Gastroesophageal sphincter (tissue), 4 donors: ENCODE measurements around the gene RINT1. TPM values are rescaled to one million over a fixed set of nuclear protein-coding genes. Genes with fewer than 3 reads are reported as not detected.

Experiments
- ATAC-seq: fragments of 150-250 bp; one replicate; pipeline ENCODE4 v1.9.1; 2016; ENCODE audit warnings: mild to moderate bottlenecking, moderate library complexity
- H3K27ac ChIP-seq, 4 donors: fragments of 200-600 bp; sonication (generic) in 3 of 4; 1 replicate in 3 of 4; 2 replicates in 1 of 4; pipeline ENCODE4 v1.5.1; 2016 to 2019
- H3K27me3 ChIP-seq: fragments of 200-600 bp; sonication (generic); one replicate; pipeline ENCODE4 v1.5.1; 2019
- H3K36me3 ChIP-seq, 2 donors: fragments of 200-600 bp; sonication (generic); one replicate each; pipeline ENCODE4 v1.5.1; 2019; ENCODE audit warnings: control low read depth in 1 of 2
- H3K4me1 ChIP-seq, 3 donors: fragments of 200-600 bp; sonication (generic); 1 replicate in 2 of 3; 2 replicates in 1 of 3; pipeline ENCODE4 v1.5.1; 2016 to 2019; ENCODE audit warnings: control low read depth in 2 of 3
- H3K4me3 ChIP-seq, 2 donors: fragments of 200-600 bp; sonication (generic); one replicate each; pipeline ENCODE4 v1.5.1; 2019; ENCODE audit warnings: mild to moderate bottlenecking in 1 of 2, moderate library complexity in 1 of 2
- H3K9me3 ChIP-seq, 3 donors: fragments of 200-600 bp; sonication (generic); one replicate each; pipeline ENCODE4 v1.5.1; 2017 to 2019; ENCODE audit warnings: control low read depth in 2 of 3
- CTCF ChIP-seq, 4 experiments: fragments of 200-600 bp in 2 of 4; fragments of 450-650 bp in 2 of 4; sonication (generic) in 1 of 4; IDR thresholded peaks; one replicate each; pipeline ENCODE4 v1.5.1; 2017 to 2019; ENCODE audit warnings: antibody characterized with exemption in 4 of 4, mild to moderate bottlenecking in 2 of 4, moderate library complexity in 2 of 4
- EP300 ChIP-seq: sonication (generic); formaldehyde crosslinking; IDR thresholded peaks from one replicate; pipeline ENCODE4 v1.6.1; 2017; ENCODE audit warnings: antibody characterized with exemption, mild to moderate bottlenecking
- POLR2A ChIP-seq, 2 donors: fragments of 450-650 bp; IDR thresholded peaks; one replicate each; pipeline ENCODE4 v1.6.1; 2017; ENCODE audit warnings: antibody characterized with exemption in 2 of 2, mild to moderate bottlenecking in 2 of 2, moderate library complexity in 1 of 2
- POLR2AphosphoS5 ChIP-seq: sonication (generic); formaldehyde crosslinking; IDR thresholded peaks from one replicate; pipeline ENCODE4 v1.6.1; 2017; ENCODE audit warnings: antibody characterized with exemption
- WGBS, 2 donors: methylation state at CpG; one replicate each; pipeline ENCODE4 v1.1.5; 2018; ENCODE audit warnings: low coverage in 1 of 2; 5-methylcytosine and 5-hydroxymethylcytosine counted together
- total RNA-seq, 4 donors: library from RNA; depleted of rRNA; stranded (reverse); fragments of >200 nt; gene quantifications; one replicate each; pipeline ENCODE4 v1.1.0, GENCODE V29; 2016

RINT1 gene
- total RNA-seq, 4 donors from 2014 or later = 7.7 to 19.9 (median 11.1) TPM

DNA sequence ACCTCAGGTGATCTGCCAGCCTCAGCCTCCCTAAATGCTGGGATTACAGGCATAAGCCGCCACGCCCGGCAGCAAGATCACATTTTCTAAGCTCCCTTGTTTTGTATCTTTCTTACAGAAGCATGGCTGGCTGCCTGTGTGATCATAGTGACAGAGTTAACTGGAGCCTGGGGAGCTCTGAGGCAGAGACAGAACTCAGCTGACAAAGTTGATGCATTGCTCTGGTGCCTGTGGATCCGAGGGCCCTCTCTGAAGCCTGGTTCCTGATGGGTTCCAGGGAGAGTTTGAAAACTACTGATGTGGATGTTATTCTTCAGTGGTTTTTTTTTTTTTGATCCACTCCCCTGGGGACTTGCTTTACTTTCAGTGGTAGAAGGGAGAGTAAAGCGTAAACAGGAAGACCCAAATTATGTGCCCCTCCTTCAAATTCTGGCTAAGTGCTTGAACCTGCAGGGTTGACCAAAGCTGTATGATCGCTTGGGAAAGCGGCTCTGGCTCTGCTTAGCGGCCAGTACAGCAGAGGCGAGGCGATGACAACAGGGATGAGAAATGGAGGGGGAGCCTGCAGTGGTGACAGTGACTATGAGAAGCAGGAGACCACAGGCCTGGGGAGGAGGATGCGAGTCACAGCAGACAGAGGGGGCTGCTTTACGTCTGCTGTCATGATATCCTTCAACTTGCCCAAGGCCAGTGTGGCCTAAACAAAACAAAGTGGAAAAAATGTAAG lies 56.1 kb downstream of the RINT1 start:
- ATAC-seq = no peak

GRCh38 chr7:105589356-105590077 lies 57.5 kb downstream of the RINT1 start:
- H3K4me3 ChIP-seq = no peak overlapping the region
- peak; percentile 71 for ATAC-seq
- no peaks in the 10 kb centered on the region for H3K9me3 ChIP-seq
- peaks cover 0 to 4% (median 0%) of the 10 kb centered on the region in 3 donors for H3K4me1 ChIP-seq
- no peaks in the 10 kb centered on the region for H3K36me3 ChIP-seq
- H3K27me3 ChIP-seq = no peaks in the 10 kb centered on the region
- WGBS, 2 donors = 12 to 24% methylated on average over 5 to 6 of the region's 6 CpGs
- TF ChIP-seq CTCF (IDR thresholded peaks at IDR 0.05) (peak in 3 of 4 experiments; percentile 37 to 53 (median 44)), EP300 (no peak), POLR2A (IDR thresholded peaks at IDR 0.05) (no peak), POLR2AphosphoS5 (no peak)
- no peak overlapping the region for H3K27ac ChIP-seq

More for the DNA sequence above, 56.1 kb downstream of the RINT1 start:
- Histone ChIP-seq H3K4me1 (peaks cover 0 to 4% (median 0%) of the 10 kb centered on the region in 3 donors), H3K9me3 (no peaks in the 10 kb centered on the region), H3K27ac (no peak overlapping the region), H3K4me3 (no peak overlapping the region), H3K36me3 (no peaks in the 10 kb centered on the region), H3K27me3 (no peaks in the 10 kb centered on the region)
- 79 to 89% methylated on average over 5 to 10 of the region's 12 CpGs for WGBS, 2 donors
- TF ChIP-seq CTCF (IDR thresholded peaks at IDR 0.05) (no peak), POLR2AphosphoS5 (no peak), EP300 (no peak), POLR2A (IDR thresholded peaks at IDR 0.05) (no peak)

DNA sequence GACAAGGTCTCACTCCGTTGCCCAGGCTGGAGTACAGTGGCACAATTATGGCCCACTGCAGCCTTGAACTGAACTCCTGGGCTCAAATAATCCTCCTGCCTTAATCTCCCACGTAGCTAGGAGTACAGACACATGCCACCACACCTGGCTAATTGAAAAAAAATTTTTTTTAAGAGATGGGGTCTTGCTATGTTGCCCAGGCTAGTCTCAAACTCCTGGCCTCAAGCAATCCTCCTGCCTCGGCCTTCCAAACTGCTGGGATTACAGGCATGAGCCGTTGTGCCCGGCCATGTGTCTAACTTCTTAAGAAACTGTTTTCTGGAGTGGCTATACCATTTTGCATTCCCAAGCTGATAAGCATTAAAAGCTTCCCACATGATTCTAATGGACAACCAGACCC lies 58.8 kb downstream of the RINT1 start:
- TF ChIP-seq EP300 (no peak), CTCF (IDR thresholded peaks at IDR 0.05) (no peak), POLR2AphosphoS5 (no peak), POLR2A (IDR thresholded peaks at IDR 0.05) (no peak)
- Histone ChIP-seq H3K9me3 (no peaks in the 10 kb centered on the region), H3K4me1 (peaks cover 0 to 4% (median 0%) of the 10 kb centered on the region in 3 donors), H3K4me3 (no peak overlapping the region), H3K27me3 (no peaks in the 10 kb centered on the region), H3K36me3 (no peaks in the 10 kb centered on the region), H3K27ac (no peak overlapping the region)
- WGBS, 2 donors = 95% methylated on average over 5 of the region's 5 CpGs; no CpG with 5 or more reads in 1 of the 2 donors
- ATAC-seq = no peak

- peaks cover 0 to 4% (median 0%) of the 10 kb centered on the region in 3 donors for H3K4me1 ChIP-seq
- no peaks in the 10 kb centered on the region for H3K36me3 ChIP-seq
- no peak overlapping the region for H3K27ac ChIP-seq
- no peaks in the 10 kb centered on the region for H3K27me3 ChIP-seq
- 71 to 73% methylated on average over 2 of the region's 2 CpGs for WGBS, 2 donors
- H3K4me3 ChIP-seq = no peak overlapping the region
- H3K9me3 ChIP-seq = no peaks in the 10 kb centered on the region
- no peak for ATAC-seq
- TF ChIP-seq POLR2AphosphoS5 (no peak), CTCF (IDR thresholded peaks at IDR 0.05) (no peak)
Measured at GRCh38 chr7:105591522-105591921, 59.5 kb downstream of the RINT1 start.

DNA sequence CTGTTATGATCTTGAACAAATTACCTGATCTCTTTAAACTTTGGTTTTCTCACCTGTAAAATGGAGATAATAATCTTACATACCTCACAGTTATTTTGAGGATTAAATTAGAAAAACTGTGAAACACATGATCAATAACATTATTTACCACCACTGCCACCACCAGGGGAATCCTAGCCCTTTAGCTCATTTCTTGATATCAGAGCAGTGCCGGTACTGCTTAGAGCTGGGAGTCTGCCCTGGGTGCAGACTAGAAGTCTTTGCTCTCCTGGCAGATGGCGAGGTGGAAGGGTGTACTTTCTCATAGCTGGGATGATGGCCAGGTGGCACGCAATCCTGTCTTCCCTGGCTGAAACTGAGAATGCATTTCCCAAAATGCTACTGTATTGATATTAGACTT lies 62.0 kb downstream of the RINT1 start:
- no peaks in the 10 kb centered on the region for H3K27me3 ChIP-seq
- ATAC-seq = no peak
- peaks cover 0 to 4% (median 0%) of the 10 kb centered on the region in 3 donors for H3K4me1 ChIP-seq
- WGBS, 2 donors = 41 to 60% methylated on average over 1 to 3 of the region's 3 CpGs
- H3K36me3 ChIP-seq = no peaks in the 10 kb centered on the region
- no peak overlapping the region for H3K27ac ChIP-seq
- no peak for TF ChIP-seq POLR2AphosphoS5
- no peak for TF ChIP-seq POLR2A (IDR thresholded peaks at IDR 0.05)
- TF ChIP-seq CTCF (IDR thresholded peaks at IDR 0.05) = no peak
- no peak for TF ChIP-seq EP300
- no peaks in the 10 kb centered on the region for H3K9me3 ChIP-seq
- H3K4me3 ChIP-seq = no peak overlapping the region
